Measurements from ENCODE around the gene EDN1.
A peak's percentile ranks its signal among the peaks of the same experiment; 100 is the strongest.

The EDN1 gene

DNA sequence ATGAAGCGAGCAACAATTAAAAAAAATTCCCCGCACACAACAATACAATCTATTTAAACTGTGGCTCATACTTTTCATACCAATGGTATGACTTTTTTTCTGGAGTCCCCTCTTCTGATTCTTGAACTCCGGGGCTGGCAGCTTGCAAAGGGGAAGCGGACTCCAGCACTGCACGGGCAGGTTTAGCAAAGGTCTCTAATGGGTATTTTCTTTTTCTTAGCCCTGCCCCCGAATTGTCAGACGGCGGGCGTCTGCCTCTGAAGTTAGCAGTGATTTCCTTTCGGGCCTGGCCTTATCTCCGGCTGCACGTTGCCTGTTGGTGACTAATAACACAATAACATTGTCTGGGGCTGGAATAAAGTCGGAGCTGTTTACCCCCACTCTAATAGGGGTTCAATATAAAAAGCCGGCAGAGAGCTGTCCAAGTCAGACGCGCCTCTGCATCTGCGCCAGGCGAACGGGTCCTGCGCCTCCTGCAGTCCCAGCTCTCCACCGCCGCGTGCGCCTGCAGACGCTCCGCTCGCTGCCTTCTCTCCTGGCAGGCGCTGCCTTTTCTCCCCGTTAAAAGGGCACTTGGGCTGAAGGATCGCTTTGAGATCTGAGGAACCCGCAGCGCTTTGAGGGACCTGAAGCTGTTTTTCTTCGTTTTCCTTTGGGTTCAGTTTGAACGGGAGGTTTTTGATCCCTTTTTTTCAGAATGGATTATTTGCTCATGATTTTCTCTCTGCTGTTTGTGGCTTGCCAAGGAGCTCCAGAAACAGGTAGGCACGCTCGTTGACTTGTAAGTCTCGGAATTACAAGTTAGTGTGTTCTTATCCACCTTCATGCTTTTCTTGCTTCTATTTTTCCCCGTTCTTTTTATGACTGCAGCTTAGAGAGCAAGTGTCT is at the start of gene EDN1:
TSS of gene EDN1 (plus strand) at position 429 of the 888 bp plus-strand sequence. CDS start at position 698, 269 bp downstream.
- Mint-ChIP-seq H3K27me3 (peaks cover 44% of the 10 kb centered on the region), H3K36me3 (ENCODE audit: low read depth) (no peaks in the 10 kb centered on the region), H3K4me1 (ENCODE audit: low read depth) (peaks cover 45% of the 10 kb centered on the region), H3K9me3 (no peaks in the 10 kb centered on the region), H3K27ac (peak within 1 kb of the TSS; percentile 17), H3K4me3 (peak within 1 kb of the TSS; percentile 83)
- intact Hi-C loops (cut with micrococcal nuclease) = loop anchor here (1.0 to 10.0 kb wide), 5 partner anchors 48 to 705 kb away; no protein-coding TSS in a partner anchor

DNA sequence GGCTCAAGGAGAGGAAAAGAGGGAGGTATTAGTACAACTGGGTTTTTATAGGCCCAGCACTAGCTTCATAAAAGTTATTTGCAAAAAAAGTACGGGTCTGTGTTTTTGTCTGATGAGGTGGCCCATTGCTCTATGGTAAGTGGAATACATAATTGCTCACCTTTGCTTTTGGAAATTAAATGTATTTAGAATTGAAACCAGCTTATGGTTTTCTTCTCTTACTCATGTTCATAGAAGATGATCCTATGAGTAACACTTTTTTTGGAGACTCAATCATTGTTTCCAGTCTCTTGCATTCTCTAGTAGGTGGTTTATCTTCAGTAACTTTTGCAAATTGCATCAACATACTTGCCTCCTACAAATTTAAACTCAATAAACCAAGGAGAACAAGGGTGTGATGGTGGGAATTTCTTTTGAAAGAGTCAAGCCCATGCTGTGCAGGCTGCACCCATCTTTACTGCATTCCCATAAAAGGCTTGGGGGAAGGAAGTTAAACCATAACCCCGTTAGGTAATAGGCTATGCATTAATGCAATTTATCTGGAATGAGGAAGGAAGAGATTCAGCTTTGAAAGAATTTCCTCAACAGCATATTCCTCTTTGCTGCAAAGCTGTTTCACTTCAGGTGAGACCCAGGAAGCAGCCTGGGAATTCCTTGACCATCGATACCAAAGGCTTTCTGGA is 48.5 kb upstream of the EDN1 start:
- H3K27me3 Mint-ChIP-seq = peaks cover 17% of the 10 kb centered on the region

GRCh38 chr6:12243169-12243568 is 47.0 kb upstream of the EDN1 start:
- Mint-ChIP-seq H3K9me3 (no peaks in the 10 kb centered on the region), H3K27me3 (peaks cover 19% of the 10 kb centered on the region), H3K4me1 (ENCODE audit: low read depth) (peaks cover 56% of the 10 kb centered on the region), H3K4me3 (no peak overlapping the region), H3K27ac (no peak overlapping the region), H3K36me3 (ENCODE audit: low read depth) (no peaks in the 10 kb centered on the region)
- intact Hi-C loops (cut with micrococcal nuclease) = loop anchor here (5.0 kb wide), 1 partner anchor 44 kb away; no protein-coding TSS in a partner anchor

More for the DNA sequence above, 48.5 kb upstream of the EDN1 start:
- peaks cover 55% of the 10 kb centered on the region for H3K4me1 Mint-ChIP-seq (ENCODE audit: low read depth)
- no peaks in the 10 kb centered on the region for H3K36me3 Mint-ChIP-seq (ENCODE audit: low read depth)
- no peaks in the 10 kb centered on the region for H3K9me3 Mint-ChIP-seq
- H3K27ac Mint-ChIP-seq = no peak overlapping the region
- H3K4me3 Mint-ChIP-seq = no peak overlapping the region
- intact Hi-C loops (cut with micrococcal nuclease) = loop anchor here (5.0 kb wide), 1 partner anchor 46 kb away; no protein-coding TSS in a partner anchor

GRCh38 chr6:12245360-12245759 is 44.8 kb upstream of the EDN1 start:
- Mint-ChIP-seq H3K4me1 (ENCODE audit: low read depth) (peaks cover 42% of the 10 kb centered on the region), H3K27ac (peak overlapping the region; percentile 27), H3K27me3 (peaks cover 16% of the 10 kb centered on the region), H3K4me3 (no peak overlapping the region), H3K9me3 (no peaks in the 10 kb centered on the region), H3K36me3 (ENCODE audit: low read depth) (no peaks in the 10 kb centered on the region)
- intact Hi-C loops (cut with micrococcal nuclease) = no loop called here

- Mint-ChIP-seq H3K4me1 (ENCODE audit: low read depth) (peaks cover 36% of the 10 kb centered on the region), H3K4me3 (no peak overlapping the region), H3K27ac (peak overlapping the region; percentile 27), H3K9me3 (no peaks in the 10 kb centered on the region), H3K36me3 (ENCODE audit: low read depth) (no peaks in the 10 kb centered on the region), H3K27me3 (peaks cover 12% of the 10 kb centered on the region)
- intact Hi-C loops (cut with micrococcal nuclease) = no loop called here
Measured at GRCh38 chr6:12245763-12246718, 44.1 kb upstream of the EDN1 start.

- H3K4me3 Mint-ChIP-seq = no peak overlapping the region
- intact Hi-C loops (cut with micrococcal nuclease) = no loop called here
- peaks cover 27% of the 10 kb centered on the region for H3K4me1 Mint-ChIP-seq (ENCODE audit: low read depth)
- peaks cover 11% of the 10 kb centered on the region for H3K27me3 Mint-ChIP-seq
- no peak overlapping the region for H3K27ac Mint-ChIP-seq
- H3K36me3 Mint-ChIP-seq (ENCODE audit: low read depth) = no peaks in the 10 kb centered on the region
- no peaks in the 10 kb centered on the region for H3K9me3 Mint-ChIP-seq
Measured at GRCh38 chr6:12246900-12247299, 43.3 kb upstream of the EDN1 start.

DNA sequence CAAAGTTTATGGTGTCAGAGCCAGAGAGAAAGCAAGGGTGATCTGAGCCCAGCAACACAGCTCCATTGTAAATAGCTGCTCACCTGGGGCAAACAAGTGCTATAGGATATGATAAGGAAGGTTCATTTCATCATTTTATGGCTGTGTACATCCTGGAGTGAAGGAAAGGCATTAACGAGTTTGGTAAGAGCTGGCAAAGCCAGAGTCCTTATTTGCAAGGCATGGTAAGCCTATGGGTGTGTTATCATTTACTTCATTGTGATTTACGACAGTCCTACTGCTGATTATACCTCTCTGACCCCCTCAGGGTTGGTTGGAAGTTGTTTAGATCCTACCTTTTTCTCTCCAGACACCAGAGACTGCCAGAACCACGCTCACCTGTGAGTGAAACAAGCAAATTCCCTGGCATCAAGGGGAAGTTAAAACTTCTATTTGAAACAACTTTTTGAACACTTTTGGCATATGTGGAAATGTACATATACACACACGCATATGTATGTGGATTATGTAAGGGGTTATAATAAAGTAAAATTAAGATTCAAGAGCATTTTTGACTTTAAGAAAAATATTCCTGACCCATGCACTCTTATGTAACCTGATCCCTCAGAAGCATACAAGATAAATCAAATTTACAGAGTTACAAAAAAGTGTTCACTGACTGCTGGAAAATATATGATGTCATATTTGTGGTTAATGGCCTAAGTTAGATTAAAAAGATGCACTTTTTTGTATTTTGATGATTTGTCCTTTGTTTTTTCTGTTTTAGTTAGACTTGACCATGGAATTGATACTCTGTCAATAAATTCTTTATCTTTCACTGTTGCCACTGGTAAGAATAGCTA is 40.4 kb upstream of the EDN1 start:
- Mint-ChIP-seq H3K4me1 (ENCODE audit: low read depth) (peaks cover 18% of the 10 kb centered on the region), H3K27ac (no peak overlapping the region), H3K27me3 (peaks cover 8% of the 10 kb centered on the region), H3K4me3 (no peak overlapping the region), H3K36me3 (ENCODE audit: low read depth) (no peaks in the 10 kb centered on the region), H3K9me3 (no peaks in the 10 kb centered on the region)
- intact Hi-C loops (cut with micrococcal nuclease) = no loop called here

- intact Hi-C loops (cut with micrococcal nuclease) = no loop called here
- Mint-ChIP-seq H3K4me3 (no peak overlapping the region), H3K27me3 (peaks cover 6% of the 10 kb centered on the region), H3K27ac (no peak overlapping the region), H3K9me3 (no peaks in the 10 kb centered on the region), H3K36me3 (ENCODE audit: low read depth) (no peaks in the 10 kb centered on the region), H3K4me1 (ENCODE audit: low read depth) (peaks cover 14% of the 10 kb centered on the region)
Measured at GRCh38 chr6:12250383-12250770, 39.8 kb upstream of the EDN1 start.

- Mint-ChIP-seq H3K27me3 (no peaks in the 10 kb centered on the region), H3K4me3 (no peak overlapping the region), H3K36me3 (ENCODE audit: low read depth) (no peaks in the 10 kb centered on the region), H3K4me1 (ENCODE audit: low read depth) (no peaks in the 10 kb centered on the region), H3K9me3 (no peaks in the 10 kb centered on the region), H3K27ac (no peak overlapping the region)
- intact Hi-C loops (cut with micrococcal nuclease) = no loop called here
Measured at GRCh38 chr6:12254210-12254609, 36.0 kb upstream of the EDN1 start.

DNA sequence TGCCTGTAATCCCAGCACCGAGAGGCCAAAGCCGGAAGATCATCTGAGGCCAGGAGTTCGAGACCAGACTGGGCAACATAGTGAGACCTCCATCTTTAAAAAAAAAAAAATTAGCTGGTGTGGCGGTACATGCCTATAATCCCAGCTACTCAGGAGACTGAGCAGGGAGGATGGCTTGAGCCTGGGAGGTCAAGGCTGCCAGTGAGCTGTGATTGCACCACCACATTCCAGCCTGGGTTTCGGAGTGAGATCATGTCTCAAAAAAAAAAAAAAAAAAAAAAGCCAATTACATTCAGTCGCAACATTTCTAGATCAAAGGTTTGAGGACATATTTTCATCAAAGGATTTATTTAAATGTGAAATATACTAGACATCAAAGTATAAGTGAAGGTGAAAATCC is 32.0 kb upstream of the EDN1 start:
- Mint-ChIP-seq H3K9me3 (no peaks in the 10 kb centered on the region), H3K27me3 (peaks cover 12% of the 10 kb centered on the region), H3K27ac (no peak overlapping the region), H3K36me3 (ENCODE audit: low read depth) (no peaks in the 10 kb centered on the region), H3K4me1 (ENCODE audit: low read depth) (peaks cover 22% of the 10 kb centered on the region), H3K4me3 (no peak overlapping the region)
- intact Hi-C loops (cut with micrococcal nuclease) = no loop called here

DNA sequence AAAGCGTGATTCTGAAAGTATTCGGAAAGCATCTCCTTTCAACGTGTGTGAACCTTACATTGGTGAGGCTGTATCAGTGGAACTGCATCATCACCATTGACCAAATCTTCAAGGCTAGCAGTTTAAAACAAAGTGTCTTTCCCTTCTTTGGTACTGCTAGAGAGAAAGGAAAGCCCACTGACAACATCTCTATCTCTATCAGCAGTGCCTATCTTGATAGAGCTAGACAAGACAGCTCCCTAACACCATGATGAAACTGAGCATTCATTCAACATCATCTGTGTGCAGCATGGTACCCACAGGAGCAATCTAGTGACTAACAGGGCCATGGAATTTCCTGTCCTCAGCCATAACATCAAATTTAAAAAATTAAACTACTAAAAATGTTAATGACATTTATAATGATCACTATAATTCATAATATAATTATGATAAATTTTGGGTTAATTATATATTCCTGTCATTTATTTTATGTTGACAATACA is 31.5 kb upstream of the EDN1 start:
- Mint-ChIP-seq H3K27ac (no peak overlapping the region), H3K27me3 (peaks cover 15% of the 10 kb centered on the region), H3K4me1 (ENCODE audit: low read depth) (peaks cover 27% of the 10 kb centered on the region), H3K36me3 (ENCODE audit: low read depth) (no peaks in the 10 kb centered on the region), H3K9me3 (no peaks in the 10 kb centered on the region), H3K4me3 (no peak overlapping the region)
- intact Hi-C loops (cut with micrococcal nuclease) = no loop called here

DNA sequence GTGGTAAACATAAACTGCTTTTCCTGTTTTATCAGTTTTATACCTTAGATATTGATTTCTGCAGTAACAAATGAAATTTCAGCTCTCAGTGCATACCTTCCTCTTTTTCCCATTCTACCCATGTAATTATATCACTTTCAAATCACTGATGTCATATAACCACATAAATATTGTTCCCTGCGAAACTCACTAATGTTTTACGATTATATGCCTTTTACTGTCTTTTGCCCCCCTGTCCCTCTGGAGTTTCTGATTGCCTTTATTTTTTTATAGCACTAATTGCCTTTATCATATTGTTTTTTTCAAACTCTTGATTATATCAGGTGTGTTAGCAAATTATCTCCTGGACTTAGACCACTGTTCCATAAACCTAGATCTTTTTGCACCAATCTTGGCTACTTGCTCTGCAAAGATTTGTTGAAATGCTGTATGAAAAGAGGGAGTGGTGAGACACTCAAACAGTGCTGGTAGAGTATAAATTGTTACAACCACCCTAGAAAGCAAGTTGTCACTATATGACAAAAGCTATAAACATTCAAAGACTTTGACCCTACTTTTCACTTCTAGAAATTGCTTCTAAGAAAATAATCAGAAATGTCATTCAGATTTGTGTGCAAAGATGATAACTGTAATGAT is 29.6 kb upstream of the EDN1 start:
- peaks cover 44% of the 10 kb centered on the region for H3K4me1 Mint-ChIP-seq (ENCODE audit: low read depth)
- H3K9me3 Mint-ChIP-seq = no peaks in the 10 kb centered on the region
- peaks cover 16% of the 10 kb centered on the region for H3K27me3 Mint-ChIP-seq
- no peak overlapping the region for H3K27ac Mint-ChIP-seq
- no peaks in the 10 kb centered on the region for H3K36me3 Mint-ChIP-seq (ENCODE audit: low read depth)
- intact Hi-C loops (cut with micrococcal nuclease) = loop anchor here (10.0 kb wide), 1 partner anchor 56 kb away; no protein-coding TSS in a partner anchor
- H3K4me3 Mint-ChIP-seq = no peak overlapping the region
